GM12873 (cell line): ENCODE data around the gene LRRC27.

Experiments used
- CTCF ChIP-seq: IDR thresholded peaks from 2 replicates; pipeline ENCODE4 v1.5.1; 2012; ENCODE audit warnings: low read depth, mild to moderate bottlenecking, moderate library complexity, low read length, control low read depth; ENCODE audit not compliant: insufficient read depth; ENCODE audit errors: missing control alignments

LRRC27 gene

GRCh38 chr10:132409667-132410028, 77.7 kb downstream of the LRRC27 start:
- TF ChIP-seq CTCF, result no peak

DNA sequence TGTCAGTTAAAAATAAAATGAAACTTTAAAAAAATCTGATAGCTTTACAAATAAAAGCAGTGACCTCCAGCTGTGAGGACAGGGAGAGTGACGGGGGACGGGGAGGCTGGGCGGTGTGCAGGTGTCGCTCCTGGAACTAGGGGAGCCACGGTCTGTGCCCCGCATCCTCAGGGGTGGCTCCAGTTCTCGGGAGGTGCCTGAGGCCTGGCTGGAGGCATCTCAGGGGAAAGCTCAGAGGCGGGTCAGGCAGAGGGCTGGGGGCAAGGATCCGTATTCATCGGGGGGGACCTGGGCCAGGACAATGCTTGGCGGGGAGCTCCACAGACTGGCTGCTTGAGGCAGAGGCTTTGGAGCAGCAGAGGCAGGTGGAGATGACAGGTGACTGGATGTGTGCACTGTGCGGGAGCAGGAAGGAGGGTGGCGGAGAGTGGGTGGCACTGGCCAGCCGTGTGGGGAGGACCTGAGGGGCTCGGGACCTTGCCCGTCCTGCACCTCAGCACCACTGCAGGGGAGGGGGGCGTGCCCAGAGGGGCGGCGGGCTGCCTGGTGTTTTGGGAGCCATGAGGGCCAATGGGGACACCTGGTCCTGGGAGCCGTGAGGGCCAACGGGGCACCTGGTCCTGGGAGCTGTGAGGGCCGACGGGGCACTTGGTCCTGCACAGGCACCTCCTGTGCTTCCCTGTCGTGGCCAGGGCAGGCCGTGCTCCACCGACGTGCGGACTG, 78.2 kb downstream of the LRRC27 start:
- no peak for TF ChIP-seq CTCF

DNA sequence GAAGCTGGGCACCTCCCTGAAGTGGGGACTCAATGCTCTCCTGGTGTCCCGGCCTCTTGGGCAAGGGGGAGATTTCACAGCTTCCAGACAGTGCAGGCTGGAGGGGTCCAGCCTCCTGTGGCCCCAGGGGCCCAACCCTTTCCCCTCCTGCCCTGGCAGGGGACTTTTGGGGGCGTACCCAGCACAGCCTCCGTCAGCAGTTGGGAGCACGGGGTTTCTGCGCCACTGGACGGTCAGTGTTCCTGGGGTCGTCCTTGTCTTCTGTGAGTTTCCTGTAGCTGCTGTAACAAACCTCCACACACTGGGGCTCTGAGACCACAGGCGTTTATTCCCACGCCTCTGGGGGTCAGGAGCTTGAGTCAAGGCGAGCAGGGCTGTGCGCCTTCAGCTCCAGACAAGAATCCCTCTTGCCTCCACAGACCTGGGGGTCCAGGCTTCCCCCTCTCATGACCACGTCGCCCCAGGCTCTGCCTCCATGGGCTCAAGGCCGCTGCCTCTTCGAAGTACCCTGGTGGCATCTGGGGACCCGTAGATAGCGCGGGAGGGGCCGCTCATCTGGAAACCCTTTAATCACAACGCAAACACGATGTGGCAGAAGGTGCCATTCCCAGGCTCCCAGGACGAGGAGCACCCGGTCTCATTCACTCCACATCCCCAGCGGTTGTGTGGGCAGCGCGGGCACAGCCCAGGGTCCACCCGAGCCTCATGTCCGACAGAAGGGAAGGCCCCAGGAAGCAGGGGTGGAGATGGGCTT, 79.0 kb downstream of the LRRC27 start:
- TF ChIP-seq CTCF, result no peak

- TF ChIP-seq CTCF, result no peak
Observed at GRCh38 chr10:132411561-132412253, 79.7 kb downstream of the LRRC27 start.

DNA sequence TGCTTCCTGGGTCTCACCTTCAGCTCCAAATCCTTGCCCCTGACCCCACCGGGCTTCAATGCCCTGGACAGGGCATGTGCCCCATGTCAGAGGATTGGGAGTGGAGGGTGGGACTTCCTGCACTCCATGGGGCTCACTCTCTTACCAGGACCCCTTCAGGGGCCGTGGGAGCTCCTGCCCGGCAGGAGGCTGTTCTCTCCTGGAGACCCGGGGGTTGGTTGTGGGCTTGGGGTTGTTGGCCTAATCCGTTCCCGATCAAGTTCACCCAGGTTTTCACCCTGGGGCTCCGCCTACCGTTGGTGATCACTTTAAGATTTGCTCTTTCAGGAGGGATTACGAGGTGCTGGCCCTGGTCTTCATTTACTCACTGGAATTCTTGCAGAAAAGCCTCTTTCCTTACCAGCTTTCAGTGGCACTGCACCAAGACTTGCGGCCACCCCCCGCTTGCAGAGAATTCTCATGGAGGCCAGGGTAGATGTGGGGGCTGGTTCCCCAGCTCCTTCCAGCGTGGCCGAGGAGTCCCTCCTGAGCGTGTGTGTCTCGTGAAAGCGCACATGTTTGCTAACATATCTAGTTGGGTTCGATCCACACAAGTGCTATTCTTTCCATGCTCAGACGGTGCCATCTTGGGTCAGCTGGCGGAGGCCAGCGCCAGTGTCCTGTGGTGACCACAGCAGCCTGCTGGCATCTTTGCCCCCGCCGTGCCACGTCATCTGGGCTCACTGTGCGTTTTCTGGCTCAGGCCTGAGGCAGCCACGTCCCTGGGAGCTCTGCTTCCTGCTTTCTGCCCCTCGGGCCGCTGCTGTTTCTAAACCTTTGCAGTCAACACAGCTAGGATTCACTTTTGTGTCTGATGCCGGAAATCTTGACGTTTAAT, 80.6 kb downstream of the LRRC27 start:
- no peak for TF ChIP-seq CTCF

- no peak for TF ChIP-seq CTCF
Observed at GRCh38 chr10:132413226-132414205, 81.5 kb downstream of the LRRC27 start.
